ENCODE measurements around the gene GRIN3B.
A peak's percentile ranks its signal among the peaks of the same experiment; 100 is the strongest.
"Not testable (repeated sequence)": the region's sequence is repeated elsewhere in the genome, so short reads cannot be mapped to it uniquely, and the experiment has no call there.

The GRIN3B gene

GRCh38 chr19:1000095-1000494, at the start of gene GRIN3B:
Gene GRIN3B, plus strand, starts transcription at chr19:1000419. Its CDS starts 19 bp downstream, at chr19:1000438.
- peak; percentile 34 for DNase-seq (ENCODE audit: low read depth, low spot score)

GRCh38 chr19:952049-952679, 48.1 kb upstream of the GRIN3B start:
- no peak for DNase-seq (ENCODE audit: low read depth, low spot score)

- DNase-seq (ENCODE audit: low read depth, low spot score) = no peak
These were observed 47.4 kb upstream of the GRIN3B start for GRCh38 chr19:952680-953444.

GRCh38 chr19:953445-954271, 46.6 kb upstream of the GRIN3B start:
- no peak for DNase-seq (ENCODE audit: low read depth, low spot score)

- DNase-seq (ENCODE audit: low read depth, low spot score) = no peak
These were observed 45.9 kb upstream of the GRIN3B start for GRCh38 chr19:954272-954671.

GRCh38 chr19:954672-955494, 45.3 kb upstream of the GRIN3B start:
- DNase-seq (ENCODE audit: low read depth, low spot score) = no peak

- no peak for DNase-seq (ENCODE audit: low read depth, low spot score)
These were observed 44.1 kb upstream of the GRIN3B start for GRCh38 chr19:955803-956765.

GRCh38 chr19:956766-957440, 43.3 kb upstream of the GRIN3B start:
- DNase-seq (ENCODE audit: low read depth, low spot score) = no peak

GRCh38 chr19:957578-957977, 42.6 kb upstream of the GRIN3B start:
- not testable (repeated sequence) for DNase-seq (ENCODE audit: low read depth, low spot score)

GRCh38 chr19:958967-959855, 41.0 kb upstream of the GRIN3B start:
- no peak for DNase-seq (ENCODE audit: low read depth, low spot score)

- DNase-seq (ENCODE audit: low read depth, low spot score) = no peak
These were observed 40.2 kb upstream of the GRIN3B start for GRCh38 chr19:960020-960419.

GRCh38 chr19:960601-960938, 39.6 kb upstream of the GRIN3B start:
- no peak for DNase-seq (ENCODE audit: low read depth, low spot score)

GRCh38 chr19:961866-962620, 38.2 kb upstream of the GRIN3B start:
- no peak for DNase-seq (ENCODE audit: low read depth, low spot score)

- no peak for DNase-seq (ENCODE audit: low read depth, low spot score)
These were observed 37.4 kb upstream of the GRIN3B start for GRCh38 chr19:962683-963400.

GRCh38 chr19:963486-963951, 36.7 kb upstream of the GRIN3B start:
- DNase-seq (ENCODE audit: low read depth, low spot score) = no peak

- no peak for DNase-seq (ENCODE audit: low read depth, low spot score)
These were observed 36.1 kb upstream of the GRIN3B start for GRCh38 chr19:964116-964520.

All from activated naive CD8-positive, alpha-beta T cell treated with anti-CD3 and anti-CD28 coated beads, Interleukin-2, amount 50 U/mL, for 16 hours (primary cell).